Measurements from ENCODE around the gene ADAMTS12. TPM values are rescaled to one million over a fixed set of nuclear protein-coding genes. Genes with fewer than 3 reads are reported as not detected.

Gene ADAMTS12
- polyA plus RNA-seq, 3 donors = not detected

- intact Hi-C loops (cut with micrococcal nuclease) = no loop called here
- Histone ChIP-seq H3K4me3 (replicated peaks in 1 of 3; ENCODE audit: low read depth in 2 of 3, low read length in 3 of 3) (peak overlapping the region in 1 of 3 experiments; percentile 17), H3K79me2 (ENCODE audit: insufficient read depth, low read length) (no peaks in the 10 kb centered on the region), H3K4me2 (replicated peaks; ENCODE audit: extremely low read depth, low read length, poor library complexity, severe bottlenecking) (peak overlapping the region; percentile 20), H2AFZ (ENCODE audit: insufficient read depth, low read depth, low read length, poor library complexity, severe bottlenecking) (no peak overlapping the region), H3K9me3 (replicated peaks in 1 of 2; ENCODE audit: control insufficient read depth in 1 of 2, insufficient read depth in 1 of 2, low read length in 2 of 2) (no peaks in the 10 kb centered on the region), H3K4me1 (ENCODE audit: control insufficient read depth in 1 of 2, insufficient read depth in 2 of 2, low read length in 2 of 2) (peaks cover 15 to 18% of the 10 kb centered on the region in 2 donors), H3K36me3 (replicated peaks in 1 of 2; ENCODE audit: control insufficient read depth in 1 of 2, insufficient read depth in 2 of 2, low read length in 2 of 2) (no peaks in the 10 kb centered on the region), H3K9ac (ENCODE audit: insufficient read depth, low read length, poor library complexity, severe bottlenecking) (no peak overlapping the region), H4K20me1 (ENCODE audit: insufficient read depth, low read length) (no peaks in the 10 kb centered on the region), H3K27me3 (ENCODE audit: control insufficient read depth in 2 of 2, insufficient read depth in 2 of 2, low read length in 2 of 2) (peaks cover 0 to 2% of the 10 kb centered on the region in 2 donors), H3K27ac (ENCODE audit: low read depth in 1 of 2, low read length in 2 of 2) (no peak overlapping the region)
- Mint-ChIP-seq H3K27me3 (ENCODE audit: low read depth in 3 of 3) (peaks cover 0 to 1% (median 0%) of the 10 kb centered on the region in 3 donors), H3K4me3 (no peak overlapping the region), H3K27ac (no peak overlapping the region), H3K9me3 (peaks cover 0 to 7% (median 0%) of the 10 kb centered on the region in 7 donors), H3K4me1 (peaks cover 2% of the 10 kb centered on the region), H3K36me3 (no peaks in the 10 kb centered on the region)
- peak in 2 of 3 donors; percentile 13 to 25 for DNase-seq
- WGBS (ENCODE audit: insufficient coverage) = 67% methylated on average over 1 of the region's 3 CpGs
- no peak for TF ChIP-seq CTCF (IDR thresholded peaks at IDR 0.05)
Observed at GRCh38 chr5:33675958-33676464, 215.8 kb downstream of the ADAMTS12 start.

GRCh38 chr5:33671700-33672291, 220.0 kb downstream of the ADAMTS12 start:
- H3K4me3 ChIP-seq (replicated peaks in 1 of 3; ENCODE audit: low read depth in 2 of 3, low read length in 3 of 3) = no peak overlapping the region
- WGBS (ENCODE audit: insufficient coverage) = no CpG with 5 or more reads among the region's 1 CpG
- H3K36me3 ChIP-seq (replicated peaks in 1 of 2; ENCODE audit: control insufficient read depth in 1 of 2, insufficient read depth in 2 of 2, low read length in 2 of 2) = no peaks in the 10 kb centered on the region
- H3K9ac ChIP-seq (ENCODE audit: insufficient read depth, low read length, poor library complexity, severe bottlenecking) = no peak overlapping the region
- no peak for DNase-seq
- no peaks in the 10 kb centered on the region for H3K36me3 Mint-ChIP-seq
- H2AFZ ChIP-seq (ENCODE audit: insufficient read depth, low read depth, low read length, poor library complexity, severe bottlenecking) = no peak overlapping the region
- no peaks in the 10 kb centered on the region for H3K9me3 ChIP-seq (replicated peaks in 1 of 2; ENCODE audit: control insufficient read depth in 1 of 2, insufficient read depth in 1 of 2, low read length in 2 of 2)
- intact Hi-C loops (cut with micrococcal nuclease) = no loop called here
- H3K4me1 ChIP-seq (ENCODE audit: control insufficient read depth in 1 of 2, insufficient read depth in 2 of 2, low read length in 2 of 2) = peaks cover 14 to 16% of the 10 kb centered on the region in 2 donors
- no peaks in the 10 kb centered on the region for H4K20me1 ChIP-seq (ENCODE audit: insufficient read depth, low read length)
- H3K27ac ChIP-seq (ENCODE audit: low read depth in 1 of 2, low read length in 2 of 2) = no peak overlapping the region
- H3K4me3 Mint-ChIP-seq = no peak overlapping the region
- H3K27ac Mint-ChIP-seq = no peak overlapping the region
- H3K27me3 ChIP-seq (ENCODE audit: control insufficient read depth in 2 of 2, insufficient read depth in 2 of 2, low read length in 2 of 2) = peaks cover 0 to 2% of the 10 kb centered on the region in 2 donors
- no peaks in the 10 kb centered on the region for H3K27me3 Mint-ChIP-seq (ENCODE audit: low read depth in 3 of 3)
- H3K9me3 Mint-ChIP-seq = peaks cover 0 to 7% (median 0%) of the 10 kb centered on the region in 7 donors
- H3K79me2 ChIP-seq (ENCODE audit: insufficient read depth, low read length) = no peaks in the 10 kb centered on the region
- TF ChIP-seq CTCF (IDR thresholded peaks at IDR 0.05) = no peak
- no peak overlapping the region for H3K4me2 ChIP-seq (replicated peaks; ENCODE audit: extremely low read depth, low read length, poor library complexity, severe bottlenecking)
- H3K4me1 Mint-ChIP-seq = peaks cover 2% of the 10 kb centered on the region

Data from CD14-positive monocyte (primary cell).